ENCODE data around the gene FOXE1. TPM values are rescaled to one million over a fixed set of nuclear protein-coding genes. Genes with fewer than 3 reads are reported as not detected.

FOXE1 gene
- polyA plus RNA-seq, 1 of the 3 experiments (the other 2 are of a cell fraction): 0.03 TPM

GRCh38 chr9:97905228-97905627 is 52.2 kb downstream of the FOXE1 start:
- Histone ChIP-seq H3F3A (replicated peaks; ENCODE audit: insufficient read depth) (no peaks in the 10 kb centered on the region), H3K27ac (ENCODE audit: low read depth in 2 of 2, low read length in 1 of 2) (no peak overlapping the region)
- CTCF ChIA-PET: no interaction called here

More at GRCh38 chr9:97905228-97905627, 52.2 kb downstream of the FOXE1 start:
- Histone ChIP-seq H3K4me3 (ENCODE audit: low read depth in 2 of 2, low read length in 1 of 2) (no peak overlapping the region), H3K4me1 (ENCODE audit: control insufficient read depth in 1 of 2, insufficient read depth in 2 of 2, low read depth in 1 of 2, low read length in 1 of 2) (no peaks in the 10 kb centered on the region), H3K36me3 (replicated peaks in 1 of 2; ENCODE audit: control insufficient read depth in 1 of 2, insufficient read depth in 2 of 2, low read length in 1 of 2) (peaks cover 0 to 24% of the 10 kb centered on the region in 2 experiments), H2AFZ (ENCODE audit: low read depth) (no peak overlapping the region), H3K27me3 (ENCODE audit: insufficient read depth) (no peaks in the 10 kb centered on the region), H3K9me3 (no peaks in the 10 kb centered on the region), H4K20me1 (ENCODE audit: insufficient read depth) (no peaks in the 10 kb centered on the region), H3K9me2 (no peaks in the 10 kb centered on the region), H3K4me2 (no peak overlapping the region), H3K79me2 (ENCODE audit: insufficient read depth) (no peaks in the 10 kb centered on the region), H3K9ac (no peak overlapping the region)
- POLR2A ChIA-PET: no interaction called here
- 100% methylated on average over 2 of the region's 2 CpGs for WGBS (ENCODE audit: low lambda C conversion rate)
- no peak for DNase-seq
- TF ChIP-seq SMC3 (IDR thresholded peaks at IDR 0.05; ENCODE audit: low read depth, low read length): no peak
- no peak for TF ChIP-seq RXRA (IDR thresholded peaks at IDR 0.05; ENCODE audit: borderline replicate concordance, low read depth)
- no peak for TF ChIP-seq IRF3 (IDR thresholded peaks at IDR 0.05; ENCODE audit: low read depth, low read length)
- no peak for TF ChIP-seq NRF1 (IDR thresholded peaks at IDR 0.05; ENCODE audit: low read depth, low read length)
- no peak for TF ChIP-seq TAF1 (IDR thresholded peaks at IDR 0.05; ENCODE audit: borderline replicate concordance, low read depth, low read length)
- no peak for TF ChIP-seq TCF12 (IDR thresholded peaks at IDR 0.05)
- TF ChIP-seq USF1 (IDR thresholded peaks at IDR 0.05; ENCODE audit: borderline replicate concordance, low read depth): no peak
- TF ChIP-seq RAD21 (IDR thresholded peaks at IDR 0.05; ENCODE audit: low read length): no peak
- TF ChIP-seq FOXJ3 (CRISPR knock-in tag; IDR thresholded peaks at IDR 0.05): no peak

Other genes starting within 250 kb of the FOXE1 start
- gene TSTD2, start 219.9 kb upstream of the FOXE1 start, polyA plus RNA-seq (2012; rRNA removed): 11.5 and 18.6 TPM in 2 replicates
- gene NCBP1, start 219.4 kb upstream of the FOXE1 start, polyA plus RNA-seq (2012; rRNA removed): 11.3 and 15.6 TPM in 2 replicates
- gene XPA, start 155.9 kb upstream of the FOXE1 start, polyA plus RNA-seq (2012; rRNA removed): 3.2 and 3.3 TPM in 2 replicates
- gene TRMO, start 69.3 kb downstream of the FOXE1 start, polyA plus RNA-seq (2012; rRNA removed): 8.1 and 11.8 TPM in 2 replicates
- gene HEMGN, start 84.9 kb downstream of the FOXE1 start, polyA plus RNA-seq (2012; rRNA removed): not detected in 2 replicates
- gene ANP32B, start 130.1 kb downstream of the FOXE1 start, polyA plus RNA-seq (2012; rRNA removed): 21.6 and 28.4 TPM in 2 replicates
- 53.5 and 61.3 TPM in 2 replicates for gene NANS, start 203.5 kb downstream of the FOXE1 start, polyA plus RNA-seq (2012; rRNA removed)

Measured in SK-N-SH (cell line).